Hematopoietic multipotent progenitor cell treated with erythropoietin and hydrocortisone succinate and interleukin-3 and kit ligand, for 17 days (in vitro differentiated cells): ENCODE measurements around the gene ARHGDIA.

Source experiments
- DNase-seq: peaks from one replicate; pipeline ENCODE4 v3.0.0-alpha.2; 2015; ENCODE audit warnings: low spot score

ARHGDIA gene

GRCh38 chr17:81865358-81865732, 5.8 kb downstream of the ARHGDIA start:
- DNase-seq: no peak

GRCh38 chr17:81863833-81864768, 7.0 kb downstream of the ARHGDIA start:
- no peak for DNase-seq

- DNase-seq: no peak
Observed at GRCh38 chr17:81863123-81863675, 7.9 kb downstream of the ARHGDIA start.

- DNase-seq: peak; percentile 100
Observed at GRCh38 chr17:81860756-81861568, 10.2 kb downstream of the ARHGDIA start.

GRCh38 chr17:81859906-81860755, 11.0 kb downstream of the ARHGDIA start, which contains the start of gene P4HB:
TSS of gene P4HB (minus strand) at chr17:81860535. CDS start at chr17:81860471, 64 bp downstream.
- no peak for DNase-seq

GRCh38 chr17:81858967-81859905, 11.9 kb downstream of the ARHGDIA start:
- DNase-seq: peak; percentile 37

- no peak for DNase-seq
Observed at GRCh38 chr17:81858170-81858966, 12.8 kb downstream of the ARHGDIA start.

- peak; percentile 41 for DNase-seq
Observed at GRCh38 chr17:81854974-81855774, 16.0 kb downstream of the ARHGDIA start.

GRCh38 chr17:81852237-81852636, 18.9 kb downstream of the ARHGDIA start:
- no peak for DNase-seq

- DNase-seq: no peak
Observed at GRCh38 chr17:81851423-81851822, 19.7 kb downstream of the ARHGDIA start.

- DNase-seq: no peak
Observed at GRCh38 chr17:81849457-81849856, 21.7 kb downstream of the ARHGDIA start.

- DNase-seq: no peak
Observed at GRCh38 chr17:81846743-81847689, 24.1 kb downstream of the ARHGDIA start.

- no peak for DNase-seq
Observed at GRCh38 chr17:81845881-81846742, 25.0 kb downstream of the ARHGDIA start.

GRCh38 chr17:81845361-81845760, 25.8 kb downstream of the ARHGDIA start:
- no peak for DNase-seq

- no peak for DNase-seq
Observed at GRCh38 chr17:81844887-81845286, 26.2 kb downstream of the ARHGDIA start.

GRCh38 chr17:81844327-81844851, 26.7 kb downstream of the ARHGDIA start:
- no peak for DNase-seq
